NCI-H460 (cell line): ENCODE results near the gene ABCC11. TPM values are rescaled to one million over a fixed set of nuclear protein-coding genes. Genes with fewer than 3 reads are reported as not detected.
"Not testable (repeated sequence)": the region's sequence is repeated elsewhere in the genome, so short reads cannot be mapped to it uniquely, and the experiment has no call there.

Source experiments
- DNase-seq: peaks from one replicate; pipeline ENCODE4 v3.0.0-alpha.2; 2016; ENCODE audit warnings: low read depth; ENCODE audit errors: extremely low read depth
- total RNA-seq: library from RNA; depleted of rRNA; stranded (reverse); fragments of >200 nt; shearing (Covaris generic); gene quantifications from 2 replicates; pipeline ENCODE4 v1.2.3, GENCODE V29; 2014

ABCC11 gene
- total RNA-seq, 1 experiment from 2014 or later, result not detected

GRCh38 chr16:48250520-48251278 lies 3.4 kb upstream of the ABCC11 start:
- no peak for DNase-seq

- DNase-seq, result no peak
These were observed 1.3 kb downstream of the ABCC11 start for GRCh38 chr16:48246066-48246465.

DNA sequence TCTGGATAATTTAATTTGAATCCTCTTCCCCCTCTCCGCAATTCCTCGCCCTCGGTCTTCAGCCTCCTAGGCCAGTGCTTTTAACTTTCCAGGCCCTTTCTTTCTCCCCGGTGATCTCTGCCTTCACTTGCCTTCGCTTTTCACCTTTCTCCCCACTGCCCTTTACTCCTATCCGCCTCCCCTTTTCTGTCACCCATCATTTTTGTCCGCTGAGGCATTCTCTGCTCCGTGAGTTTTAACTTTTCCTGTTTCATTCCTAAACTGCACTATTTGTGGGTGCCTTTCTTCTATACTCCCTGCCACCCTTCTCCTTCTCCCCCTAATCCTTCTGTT lies 2.5 kb downstream of the ABCC11 start:
- no peak for DNase-seq

DNA sequence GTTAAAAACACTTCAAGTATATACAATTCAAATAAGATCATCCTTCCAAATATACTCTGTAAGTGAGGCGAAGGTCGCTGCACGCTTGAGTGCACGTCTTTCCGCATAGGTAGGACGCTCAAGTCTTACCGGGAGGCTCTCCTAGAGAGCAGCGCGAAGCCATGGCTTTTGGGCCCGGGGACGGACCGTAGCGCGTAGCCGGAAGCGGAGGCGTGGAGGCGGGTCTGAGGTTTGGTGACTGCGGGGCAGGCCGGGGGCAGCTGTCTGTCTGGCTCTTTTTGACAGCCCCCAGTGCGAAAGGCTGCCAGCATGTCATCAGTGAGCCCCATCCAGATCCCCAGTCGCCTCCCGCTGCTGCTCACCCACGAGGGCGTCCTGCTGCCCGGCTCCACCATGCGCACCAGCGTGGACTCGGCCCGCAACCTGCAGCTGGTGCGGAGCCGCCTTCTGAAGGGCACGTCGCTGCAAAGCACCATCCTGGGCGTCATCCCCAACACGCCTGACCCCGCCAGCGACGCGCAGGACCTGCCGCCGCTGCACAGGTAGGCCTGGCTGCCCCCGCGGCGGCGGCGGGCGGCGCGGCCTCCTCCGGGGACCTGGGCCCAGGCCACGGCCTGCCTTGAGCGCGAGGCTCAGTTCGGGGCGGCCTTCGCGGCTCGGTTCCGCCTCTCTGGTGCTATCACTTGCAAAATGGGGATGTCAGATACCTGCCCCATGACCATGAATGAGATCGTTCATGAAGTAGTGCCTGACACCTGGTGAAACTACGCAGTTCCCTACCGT lies 3.1 kb downstream of the ABCC11 start, which contains the start of gene LONP2:
TSS of gene LONP2 (plus strand) at position 221 of the 783 bp plus-strand sequence. CDS start at position 310, 89 bp downstream.
- DNase-seq, result peak; percentile 84

GRCh38 chr16:48240147-48240546 lies 7.2 kb downstream of the ABCC11 start:
- not testable (repeated sequence) for DNase-seq

GRCh38 chr16:48236286-48236685 lies 11.1 kb downstream of the ABCC11 start:
- no peak for DNase-seq

- no peak for DNase-seq
These were observed 11.7 kb downstream of the ABCC11 start for GRCh38 chr16:48235556-48236136.

DNA sequence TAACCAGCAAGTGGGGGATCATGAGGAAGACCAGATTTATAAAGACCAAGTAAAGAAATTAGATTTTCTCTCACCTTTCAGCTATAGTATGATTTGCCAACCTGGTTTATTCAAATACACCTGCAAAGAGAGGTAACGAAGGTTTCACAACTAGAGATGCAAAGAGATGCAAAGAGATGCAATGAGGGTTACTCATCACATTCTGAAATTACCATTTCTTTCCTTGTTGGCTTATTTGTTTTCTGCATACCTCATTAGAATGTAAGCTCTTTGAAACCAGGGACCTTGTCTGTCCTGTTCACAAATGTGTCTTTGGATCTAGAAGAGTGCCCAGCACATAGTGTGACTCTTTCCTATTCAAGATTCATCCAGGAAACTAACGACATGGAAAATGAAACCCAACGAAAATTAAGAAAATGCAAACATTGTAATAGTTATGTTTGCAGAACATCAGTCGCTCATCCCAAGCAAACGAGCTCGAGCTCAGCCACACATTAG lies 12.2 kb downstream of the ABCC11 start:
- DNase-seq, result no peak

DNA sequence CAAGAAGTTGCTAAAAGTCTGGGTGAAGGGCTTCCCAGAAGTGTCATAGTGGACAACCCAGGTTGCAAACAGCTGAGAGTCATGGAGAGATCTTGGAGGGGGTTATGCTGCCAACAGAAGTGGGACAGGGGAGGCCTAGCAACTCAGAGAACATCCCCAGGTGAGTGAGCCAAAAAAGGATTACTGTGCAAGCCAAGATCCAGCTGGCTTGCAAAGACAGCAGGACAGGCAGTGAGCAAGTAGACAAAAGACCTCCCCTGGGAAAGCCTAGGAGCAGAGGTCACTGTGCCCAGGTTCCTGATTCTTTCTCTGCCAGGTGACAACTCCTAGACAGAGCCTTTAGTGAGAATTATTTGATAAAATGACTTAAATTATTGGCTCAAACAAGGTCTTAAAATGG lies 12.7 kb downstream of the ABCC11 start:
- DNase-seq, result no peak

DNA sequence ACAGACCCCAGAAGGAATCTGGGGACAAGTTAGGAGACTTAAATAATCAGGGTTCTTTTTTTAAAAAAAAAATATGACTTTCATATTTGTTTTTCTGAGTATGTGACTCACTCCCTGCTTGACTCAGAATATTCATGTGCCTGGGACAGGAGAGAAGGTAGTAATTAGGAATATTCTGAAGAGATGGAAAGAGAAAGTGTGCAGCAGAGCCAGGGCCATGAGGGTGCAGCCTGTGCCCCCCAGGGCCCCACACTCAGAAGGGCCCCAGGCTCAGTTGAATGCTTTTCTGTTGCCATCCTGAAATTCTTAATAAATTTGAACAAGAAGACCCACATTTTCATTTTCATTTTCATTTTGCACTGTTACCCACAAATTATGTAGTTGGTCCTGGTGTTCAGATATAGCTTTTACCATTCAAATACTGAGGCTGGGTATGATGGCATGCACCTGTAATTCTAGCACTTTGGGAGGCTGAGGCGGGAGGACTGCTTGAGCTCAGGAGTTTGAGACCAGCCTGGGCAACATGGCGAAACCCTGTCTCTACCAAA lies 14.8 kb downstream of the ABCC11 start:
- DNase-seq, result no peak

DNA sequence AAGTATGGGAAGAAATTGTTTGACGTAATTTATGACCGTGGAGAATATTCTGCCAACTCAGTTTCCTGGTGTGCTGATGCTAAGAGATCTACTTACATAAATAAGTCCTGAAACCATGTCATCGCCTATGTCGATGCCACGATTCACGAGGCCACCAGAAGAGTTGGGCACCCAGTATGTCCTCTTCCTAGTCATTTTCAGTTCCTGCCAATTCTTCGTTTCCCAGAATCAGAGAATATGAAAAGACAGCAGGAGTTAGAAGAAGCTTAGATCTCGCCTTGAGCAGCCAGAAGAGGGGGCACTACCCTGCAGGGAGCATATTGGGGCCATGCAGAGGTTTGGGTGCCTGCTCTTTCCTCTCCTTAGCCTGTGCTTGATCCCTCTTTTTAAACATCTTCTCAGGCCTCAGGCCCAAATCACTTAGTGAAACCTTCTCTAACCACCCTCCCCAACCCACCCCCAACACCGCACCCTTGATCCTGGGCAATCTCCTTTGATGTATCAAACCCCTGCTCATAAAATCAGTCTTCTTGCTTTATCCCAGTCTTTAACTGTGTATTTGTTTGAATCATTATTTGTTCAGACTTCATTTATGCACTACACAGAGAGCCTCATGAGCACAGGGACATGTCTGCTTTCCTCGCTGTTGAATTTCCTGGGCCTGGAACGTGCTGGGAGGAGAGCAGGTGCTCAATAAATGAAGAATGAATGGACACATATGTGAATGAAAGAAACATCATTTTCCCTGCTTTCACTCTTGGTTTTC lies 15.4 kb downstream of the ABCC11 start:
- DNase-seq, result peak; percentile 19

DNA sequence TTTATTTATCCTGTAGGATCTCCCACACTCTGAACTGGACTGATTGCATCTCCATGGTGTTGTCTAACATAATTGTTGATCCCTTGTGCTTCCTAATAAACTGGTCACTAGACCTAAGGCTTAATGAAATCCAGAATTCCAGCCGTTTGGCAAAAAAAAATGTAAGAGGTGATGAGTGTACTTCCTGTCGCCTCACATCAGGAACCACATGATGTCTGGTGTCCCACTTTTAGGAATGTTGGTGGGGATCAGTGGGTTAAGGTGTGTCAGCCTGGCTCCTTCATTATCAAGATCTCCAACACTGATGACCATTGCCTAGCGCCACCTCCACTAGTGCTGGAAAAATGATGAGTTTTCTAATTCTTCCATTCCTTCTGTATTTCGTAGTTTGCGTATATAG lies 21.9 kb downstream of the ABCC11 start:
- DNase-seq, result no peak

DNA sequence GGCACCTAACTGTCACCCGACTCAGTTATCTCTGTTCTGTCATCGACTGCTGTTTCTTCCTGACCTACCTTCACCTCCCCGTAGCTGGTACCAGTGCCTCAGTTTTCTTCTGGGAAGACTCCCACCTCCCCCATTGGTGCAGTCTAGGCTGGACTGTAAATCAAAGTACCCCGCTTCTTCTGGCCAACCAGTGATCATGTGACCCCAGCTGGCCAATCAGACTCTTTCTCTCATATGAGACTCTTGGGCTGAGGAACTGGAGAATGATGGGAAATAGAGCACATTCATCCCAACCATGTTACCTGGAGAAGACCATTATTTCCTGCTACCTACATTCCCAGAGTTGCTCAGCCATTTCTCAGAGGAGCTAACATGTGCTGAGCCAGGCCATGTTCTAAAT lies 23.8 kb downstream of the ABCC11 start:
- no peak for DNase-seq

DNA sequence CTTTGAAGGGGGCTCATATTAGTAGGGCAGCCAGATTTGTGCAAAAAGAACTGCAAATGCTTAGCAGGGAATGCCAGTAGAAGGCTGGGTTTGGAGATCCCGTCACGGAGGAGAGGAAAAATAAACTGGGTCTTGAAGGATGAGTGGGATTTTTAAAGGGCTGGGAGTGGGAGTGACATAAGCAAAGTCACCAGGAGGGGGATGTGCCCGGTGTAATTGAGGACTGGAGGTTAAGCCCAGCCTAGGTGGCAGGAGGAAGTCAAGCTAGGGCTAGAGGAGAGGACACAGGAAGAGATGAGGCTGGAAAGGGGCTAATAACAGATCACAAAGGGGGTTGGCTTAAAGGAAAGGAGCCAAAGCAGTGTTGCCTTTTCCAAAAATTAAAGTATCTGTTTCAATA lies 26.4 kb downstream of the ABCC11 start:
- no peak for DNase-seq

GRCh38 chr16:48218473-48218872 lies 28.9 kb downstream of the ABCC11 start:
- DNase-seq, result no peak

DNA sequence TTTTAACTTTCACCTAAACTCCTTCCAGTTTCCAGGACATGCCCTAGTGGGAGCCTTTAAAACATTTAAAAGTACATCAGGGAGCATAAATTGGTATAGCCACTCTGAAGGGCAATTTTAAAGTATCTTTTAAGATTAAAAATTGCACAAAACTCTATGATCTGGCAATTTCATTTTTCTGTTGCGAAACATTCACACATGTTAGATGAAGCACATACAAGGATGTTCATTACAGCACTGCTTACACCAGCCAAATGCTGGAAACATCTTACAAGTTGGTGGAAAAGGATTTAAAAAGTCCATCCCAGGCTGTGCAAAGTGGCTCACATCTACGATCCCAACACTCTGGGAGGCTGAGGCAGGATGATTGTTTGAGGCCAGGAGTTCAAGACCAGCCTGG lies 29.6 kb downstream of the ABCC11 start:
- no peak for DNase-seq

GRCh38 chr16:48215738-48216137 lies 31.6 kb downstream of the ABCC11 start:
- no peak for DNase-seq

GRCh38 chr16:48212033-48212432 lies 35.3 kb downstream of the ABCC11 start:
- DNase-seq, result no peak

- DNase-seq, result no peak
These were observed 36.6 kb downstream of the ABCC11 start for GRCh38 chr16:48210747-48211146.

DNA sequence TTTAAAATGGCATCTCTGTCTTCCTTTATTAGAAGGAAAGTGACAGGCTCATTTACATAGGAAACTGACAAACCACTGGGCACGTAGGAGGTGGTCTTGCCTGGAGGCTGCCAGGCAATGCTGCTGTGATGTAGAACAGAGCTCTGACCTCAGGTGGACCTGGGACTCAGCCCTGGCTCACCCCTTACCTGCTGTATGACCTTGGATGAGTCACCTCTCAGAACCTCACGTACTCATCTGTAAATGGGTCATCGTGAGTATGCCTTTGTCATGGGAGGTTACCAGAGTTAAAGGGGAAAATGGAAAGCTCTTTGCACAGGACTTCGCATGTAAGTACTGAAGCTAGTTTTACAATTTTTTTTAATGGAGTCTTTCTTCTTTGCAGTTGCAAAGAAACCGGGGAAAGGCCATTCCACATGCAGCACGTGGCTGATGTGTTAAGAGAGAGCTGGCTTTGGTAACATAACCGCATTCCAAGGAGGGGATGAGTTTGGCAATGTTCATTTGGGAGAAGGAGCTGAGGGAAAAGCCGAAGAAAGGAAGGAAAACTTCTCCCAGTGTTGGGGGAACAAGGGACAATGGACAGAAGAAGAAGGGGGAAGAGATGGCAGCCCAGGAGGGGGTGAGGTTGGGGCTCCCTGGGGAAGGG lies 40.6 kb downstream of the ABCC11 start:
- no peak for DNase-seq
